ENCODE data around the gene DIO3.
"Not testable (repeated sequence)": the region's sequence is repeated elsewhere in the genome, so short reads cannot be mapped to it uniquely, and the experiment has no call there.

The DIO3 gene

GRCh38 chr14:101535701-101536207 lies 25.5 kb upstream of the DIO3 start:
- peak overlapping the region; percentile 93 for H3K27ac Mint-ChIP-seq
- no peaks in the 10 kb centered on the region for H3K36me3 Mint-ChIP-seq
- ATAC-seq (no peak), DNase-seq (ENCODE audit: low spot score in 2 of 2) (no peak)
- H3K4me1 Mint-ChIP-seq: peaks cover 45% of the 10 kb centered on the region
- H3K4me3 Mint-ChIP-seq: peak overlapping the region; percentile 57
- H3K9me3 Mint-ChIP-seq: no peaks in the 10 kb centered on the region

GRCh38 chr14:101537286-101537685 lies 24.0 kb upstream of the DIO3 start:
- Mint-ChIP-seq H3K27ac (peak overlapping the region; percentile 50), H3K9me3 (no peaks in the 10 kb centered on the region), H3K4me1 (peaks cover 44% of the 10 kb centered on the region), H3K36me3 (no peaks in the 10 kb centered on the region), H3K4me3 (no peak overlapping the region)
- ATAC-seq: no peak
- no peak for DNase-seq (ENCODE audit: low spot score in 2 of 2)

DNA sequence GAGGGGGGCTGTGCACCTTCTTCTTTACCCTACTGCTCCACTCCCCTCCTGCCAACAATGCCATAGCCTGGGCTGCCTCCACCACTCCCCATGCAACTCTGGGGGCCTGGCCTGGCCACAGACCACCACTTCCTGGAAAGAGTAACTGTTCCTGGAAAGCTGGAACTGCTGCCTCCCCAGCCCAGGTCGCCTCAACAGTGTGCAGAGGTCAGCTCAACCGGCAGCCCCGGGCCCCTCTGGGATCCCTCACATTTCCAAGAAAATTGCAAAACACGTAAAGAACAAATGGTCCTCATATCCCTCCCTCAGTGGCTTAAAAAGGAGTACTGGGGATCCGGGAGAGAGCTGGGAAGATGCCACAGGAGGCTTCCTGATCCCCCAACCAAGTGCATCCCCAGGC lies 22.4 kb upstream of the DIO3 start:
- no peak overlapping the region for H3K4me3 Mint-ChIP-seq
- peaks cover 5% of the 10 kb centered on the region for H3K9me3 Mint-ChIP-seq
- no peak for ATAC-seq

GRCh38 chr14:101539880-101540279 lies 21.4 kb upstream of the DIO3 start:
- Mint-ChIP-seq H3K36me3 (no peaks in the 10 kb centered on the region), H3K9me3 (peaks cover 6% of the 10 kb centered on the region), H3K4me1 (peaks cover 33% of the 10 kb centered on the region), H3K27ac (no peak overlapping the region), H3K4me3 (no peak overlapping the region)
- no peak for ATAC-seq
- DNase-seq (ENCODE audit: low spot score in 2 of 2): no peak

More for the DNA sequence above, 22.4 kb upstream of the DIO3 start:
- H3K4me1 Mint-ChIP-seq: peaks cover 38% of the 10 kb centered on the region
- no peak for DNase-seq (ENCODE audit: low spot score in 2 of 2)
- no peak overlapping the region for H3K27ac Mint-ChIP-seq
- no peaks in the 10 kb centered on the region for H3K36me3 Mint-ChIP-seq

GRCh38 chr14:101540481-101541462 lies 20.5 kb upstream of the DIO3 start:
- Mint-ChIP-seq H3K36me3 (no peaks in the 10 kb centered on the region), H3K4me1 (peaks cover 24% of the 10 kb centered on the region)

GRCh38 chr14:101542391-101542790 lies 18.9 kb upstream of the DIO3 start:
- H3K36me3 Mint-ChIP-seq: no peaks in the 10 kb centered on the region
- peaks cover 9% of the 10 kb centered on the region for H3K4me1 Mint-ChIP-seq
- peaks cover 6% of the 10 kb centered on the region for H3K9me3 Mint-ChIP-seq
- H3K4me3 Mint-ChIP-seq: no peak overlapping the region
- ATAC-seq: no peak
- no peak overlapping the region for H3K27ac Mint-ChIP-seq
- no peak for DNase-seq (ENCODE audit: low spot score in 2 of 2)

More at GRCh38 chr14:101540481-101541462, 20.5 kb upstream of the DIO3 start:
- peaks cover 6% of the 10 kb centered on the region for H3K9me3 Mint-ChIP-seq
- no peak overlapping the region for H3K4me3 Mint-ChIP-seq
- no peak for ATAC-seq
- no peak for DNase-seq (ENCODE audit: low spot score in 2 of 2)
- H3K27ac Mint-ChIP-seq: no peak overlapping the region

- Mint-ChIP-seq H3K4me3 (no peak overlapping the region), H3K27ac (no peak overlapping the region), H3K4me1 (no peaks in the 10 kb centered on the region), H3K9me3 (peaks cover 6% of the 10 kb centered on the region), H3K36me3 (no peaks in the 10 kb centered on the region)
- ATAC-seq (no peak), DNase-seq (ENCODE audit: low spot score in 2 of 2) (no peak)
Measured at GRCh38 chr14:101543814-101544213, 17.5 kb upstream of the DIO3 start.

DNA sequence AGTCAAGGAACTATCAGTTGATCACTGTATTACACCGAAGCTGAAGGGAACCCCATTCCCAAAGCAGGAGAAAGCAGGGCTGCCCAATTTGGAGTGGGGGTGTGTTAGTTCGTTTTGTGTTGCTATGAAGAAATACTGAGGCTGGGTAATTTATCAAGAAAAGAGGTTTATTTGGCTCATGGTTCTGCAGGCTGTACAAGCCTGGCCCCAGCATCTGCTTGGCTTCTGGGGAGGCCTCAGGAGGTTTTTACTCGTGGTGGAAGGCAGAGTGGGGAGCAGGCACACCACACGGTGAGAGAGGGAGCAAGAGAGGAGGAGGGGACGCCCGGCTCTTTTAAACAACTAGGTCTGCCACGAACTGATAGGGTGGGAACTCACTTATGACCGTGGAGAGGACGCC lies 16.7 kb upstream of the DIO3 start:
- Mint-ChIP-seq H3K4me3 (no peak overlapping the region), H3K36me3 (no peaks in the 10 kb centered on the region), H3K27ac (no peak overlapping the region), H3K9me3 (peaks cover 6% of the 10 kb centered on the region), H3K4me1 (no peaks in the 10 kb centered on the region)
- DNase-seq (ENCODE audit: low spot score in 2 of 2) (no peak), ATAC-seq (no peak)

GRCh38 chr14:101546706-101547105 lies 14.6 kb upstream of the DIO3 start:
- H3K36me3 Mint-ChIP-seq: no peaks in the 10 kb centered on the region
- DNase-seq (ENCODE audit: low spot score in 2 of 2): no peak
- no peaks in the 10 kb centered on the region for H3K4me1 Mint-ChIP-seq
- H3K4me3 Mint-ChIP-seq: no peak overlapping the region
- no peak overlapping the region for H3K27ac Mint-ChIP-seq
- peaks cover 6% of the 10 kb centered on the region for H3K9me3 Mint-ChIP-seq
- ATAC-seq: no peak

GRCh38 chr14:101547107-101547738 lies 14.1 kb upstream of the DIO3 start:
- ATAC-seq: no peak
- H3K27ac Mint-ChIP-seq: no peak overlapping the region

GRCh38 chr14:101547961-101548669 lies 13.2 kb upstream of the DIO3 start:
- ATAC-seq (no peak), DNase-seq (ENCODE audit: low spot score in 2 of 2) (no peak)
- Mint-ChIP-seq H3K4me3 (no peak overlapping the region), H3K9me3 (peaks cover 6% of the 10 kb centered on the region), H3K4me1 (no peaks in the 10 kb centered on the region), H3K36me3 (no peaks in the 10 kb centered on the region), H3K27ac (no peak overlapping the region)

More at GRCh38 chr14:101547107-101547738, 14.1 kb upstream of the DIO3 start:
- DNase-seq (ENCODE audit: low spot score in 2 of 2): no peak
- Mint-ChIP-seq H3K36me3 (no peaks in the 10 kb centered on the region), H3K4me1 (no peaks in the 10 kb centered on the region), H3K4me3 (no peak overlapping the region), H3K9me3 (peaks cover 6% of the 10 kb centered on the region)

GRCh38 chr14:101548710-101549109 lies 12.6 kb upstream of the DIO3 start:
- H3K27ac Mint-ChIP-seq: no peak overlapping the region
- H3K9me3 Mint-ChIP-seq: peaks cover 3% of the 10 kb centered on the region
- ATAC-seq (no peak), DNase-seq (ENCODE audit: low spot score in 2 of 2) (no peak)
- H3K4me1 Mint-ChIP-seq: no peaks in the 10 kb centered on the region
- no peaks in the 10 kb centered on the region for H3K36me3 Mint-ChIP-seq
- no peak overlapping the region for H3K4me3 Mint-ChIP-seq

DNA sequence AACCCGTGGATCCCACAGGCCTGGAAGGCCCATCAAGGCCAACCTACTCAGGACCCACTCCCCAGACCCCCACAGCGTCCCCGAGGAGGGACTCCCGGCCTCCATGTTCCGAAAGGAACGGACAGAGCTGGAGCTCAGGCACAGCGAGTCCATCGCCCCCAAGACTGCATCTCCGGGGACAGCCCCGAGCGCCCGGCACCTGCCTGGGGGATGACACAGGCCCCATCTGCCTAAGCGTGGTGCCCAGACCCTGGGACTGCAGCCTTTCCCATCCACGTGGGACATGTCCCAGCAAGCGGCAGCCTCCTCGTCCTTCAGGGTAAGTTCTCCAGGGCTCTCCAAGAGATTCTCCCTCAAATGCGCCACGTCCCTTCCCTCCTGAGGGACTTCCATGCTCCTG lies 12.1 kb upstream of the DIO3 start:
- ATAC-seq (no peak), DNase-seq (ENCODE audit: low spot score in 2 of 2) (no peak)
- H3K9me3 Mint-ChIP-seq: no peaks in the 10 kb centered on the region
- no peaks in the 10 kb centered on the region for H3K36me3 Mint-ChIP-seq
- H3K4me3 Mint-ChIP-seq: no peak overlapping the region
- no peak overlapping the region for H3K27ac Mint-ChIP-seq
- H3K4me1 Mint-ChIP-seq: no peaks in the 10 kb centered on the region

- H3K27ac Mint-ChIP-seq, H3K4me1 Mint-ChIP-seq, H3K9me3 Mint-ChIP-seq: not testable (repeated sequence)
Measured at GRCh38 chr14:101550202-101550912, 10.9 kb upstream of the DIO3 start.

More at GRCh38 chr14:101550202-101550912, 10.9 kb upstream of the DIO3 start:
- not testable (repeated sequence) for H3K4me3 Mint-ChIP-seq; DNase-seq (ENCODE audit: low spot score in 2 of 2); ATAC-seq; H3K36me3 Mint-ChIP-seq
